ENCODE results near the gene PIK3R6.

- TF ChIP-seq POLR2A (IDR thresholded peaks at IDR 0.05; ENCODE audit: low read depth, low read length): no peak
- no peak for TF ChIP-seq POLR2AphosphoS5 (IDR thresholded peaks at IDR 0.05; ENCODE audit: low read depth, low read length)
- TF ChIP-seq TAF1 (IDR thresholded peaks at IDR 0.05; ENCODE audit: low read depth, low read length): no peak
- TF ChIP-seq SPI1 (IDR thresholded peaks at IDR 0.05; ENCODE audit: low read depth, low read length): no peak
- no peak for TF ChIP-seq PAX5 (IDR thresholded peaks at IDR 0.05; ENCODE audit: insufficient read depth, low read length, severe bottlenecking)
- TF ChIP-seq POU2F2 (IDR thresholded peaks at IDR 0.05; ENCODE audit: low read depth, low read length): no peak
Observed at GRCh38 chr17:8885967-8886684, 18.7 kb upstream of the PIK3R6 start.

Measured in GM12891 (cell line).